PC-3 (cell line): Measurements from ENCODE around the gene SIX2. TPM values are rescaled to one million over a fixed set of nuclear protein-coding genes. Genes with fewer than 3 reads are reported as not detected.

Source experiments
- ATAC-seq: fragments of 200-7000 bp; cut with Tn5 transposase; 2 replicates; pipeline ENCODE4 v1.9.1; 2020; ENCODE audit warnings: mild to moderate bottlenecking, moderate library complexity
- BruUV-seq: library from RNA; stranded (reverse); fragments of 400-500 nt; replicated peaks from 2 replicates; lab custom pipeline; 2021; lab: Mats Ljungman, UMichigan
- CTCF ChIA-PET: fragments of 300-600 bp; sonication (Branson Sonifier 250); formaldehyde crosslinking; loops from one replicate; lab custom pipeline; 2022; ENCODE audit warnings: antibody characterized with exemption; lab: Charles Lee
- POLR2A ChIA-PET: fragments of 300-600 bp; sonication (Branson Sonifier 250); formaldehyde crosslinking; loops from one replicate; lab custom pipeline; 2022; ENCODE audit warnings: antibody characterized with exemption; ENCODE audit not compliant: unreplicated experiment; lab: Charles Lee
- DNase-seq: peaks from one replicate; pipeline ENCODE4 v3.0.0-alpha.2; 2015
- H2AFZ ChIP-seq: fragments of 300-600 bp; sonication (generic); 2 replicates; pipeline ENCODE4 v1.6.0; 2016; ENCODE audit warnings: antibody characterized with exemption, low read length
- H3F3A ChIP-seq: fragments of 300-600 bp; sonication (generic); one replicate; pipeline ENCODE4 v1.6.0; 2017; ENCODE audit warnings: antibody characterized with exemption, low read length, control low read depth, mild to moderate bottlenecking; ENCODE audit not compliant: unreplicated experiment
- H3K27ac ChIP-seq: fragments of 300-600 bp; sonication (generic); 2 replicates; pipeline ENCODE4 v1.5.1; 2016; ENCODE audit warnings: mild to moderate bottlenecking, low read length
- H3K27me3 ChIP-seq: fragments of 300-600 bp; sonication (generic); 2 replicates; pipeline ENCODE4 v1.6.1; 2016; ENCODE audit warnings: low read length, mixed read lengths
- H3K36me3 ChIP-seq: fragments of 300-600 bp; sonication (generic); 2 replicates; pipeline ENCODE4 v1.6.1; 2016; ENCODE audit warnings: low read depth, mixed run types, low read length, mixed read lengths
- H3K4me1 ChIP-seq: fragments of 300-600 bp; sonication (generic); 2 replicates; pipeline ENCODE4 v1.5.1; 2016; ENCODE audit warnings: low read length; ENCODE audit not compliant: insufficient read depth
- H3K4me2 ChIP-seq: fragments of 300-600 bp; sonication (generic); 2 replicates; pipeline ENCODE4 v1.6.0; 2016; ENCODE audit warnings: low read length
- H3K4me3 ChIP-seq: fragments of 300-600 bp; sonication (generic); 2 replicates; pipeline ENCODE4 v1.5.1; 2016; ENCODE audit warnings: mild to moderate bottlenecking, low read length, mixed read lengths
- H3K79me2 ChIP-seq: fragments of 300-600 bp; sonication (generic); 2 replicates; pipeline ENCODE4 v1.6.1; 2017; ENCODE audit warnings: low read length, mixed read lengths
- H3K9ac ChIP-seq: fragments of 300-600 bp; sonication (generic); 2 replicates; pipeline ENCODE4 v1.6.0; 2016; ENCODE audit warnings: mild to moderate bottlenecking, low read length
- H3K9me2 ChIP-seq: fragments of 300-600 bp; sonication (generic); replicated peaks from 2 replicates; pipeline ENCODE4 v1.6.1; 2016; ENCODE audit warnings: mixed run types, low read length, mixed read lengths
- H3K9me3 ChIP-seq: fragments of 300-600 bp; sonication (generic); 2 replicates; pipeline ENCODE4 v1.6.1; 2016; ENCODE audit warnings: low read length, mixed read lengths
- H4K20me1 ChIP-seq: fragments of 300-600 bp; sonication (generic); 2 replicates; pipeline ENCODE4 v1.6.1; 2016; ENCODE audit warnings: low read length, mixed read lengths
- CTCF ChIP-seq: fragments of 300-600 bp; sonication (generic); conservative IDR thresholded peaks from 2 replicates; pipeline ENCODE4 v1.5.1; 2017; ENCODE audit warnings: antibody characterized with exemption, low read depth, mild to moderate bottlenecking, low read length
- EZH2 ChIP-seq: fragments of 300-600 bp; sonication (generic); IDR thresholded peaks from one replicate; pipeline ENCODE4 v1.6.1; 2017; ENCODE audit warnings: antibody characterized with exemption, mild to moderate bottlenecking, low read length; ENCODE audit not compliant: unreplicated experiment
- EZH2phosphoT487 ChIP-seq: fragments of 300-600 bp; sonication (generic); IDR thresholded peaks from 2 replicates; pipeline ENCODE4 v1.6.1; 2018; ENCODE audit warnings: mild to moderate bottlenecking, antibody characterized with exemption, low read length, borderline replicate concordance
- intact Hi-C: fragments of 100-400 bp; cut with micrococcal nuclease; formaldehyde crosslinking; loops from 2 replicates; pipeline ENCODE4 v1.9.0; 2023
- total RNA-seq: library from RNA; depleted of rRNA; stranded (reverse); fragments of >200 nt; gene quantifications from 2 replicates; pipeline ENCODE4 v1.2.3, GENCODE V29; 2014

Gene SIX2
- total RNA-seq, 1 experiment from 2014 or later, result 27.9 TPM

- H4K20me1 ChIP-seq, result no peaks in the 10 kb centered on the region
- no peaks in the 10 kb centered on the region for H3K4me1 ChIP-seq
- H3K9ac ChIP-seq, result no peak overlapping the region
- DNase-seq (no peak), ATAC-seq (no peak)
- no peak for TF ChIP-seq EZH2
- TF ChIP-seq EZH2phosphoT487, result no peak
- no peak for TF ChIP-seq CTCF
- no peaks in the 10 kb centered on the region for H3K36me3 ChIP-seq
- BruUV-seq, result no TSS peak
- no peak overlapping the region for H3K4me3 ChIP-seq
- ChIA-PET CTCF (no interaction called here), POLR2A (no interaction called here)
- H3K27ac ChIP-seq, result no peak overlapping the region
- no peak overlapping the region for H3K4me2 ChIP-seq
- intact Hi-C loops, result no loop called here
- H2AFZ ChIP-seq, result no peak overlapping the region
- H3K79me2 ChIP-seq, result no peaks in the 10 kb centered on the region
- no peaks in the 10 kb centered on the region for H3K27me3 ChIP-seq
- H3K9me3 ChIP-seq, result no peaks in the 10 kb centered on the region
- H3K9me2 ChIP-seq, result no peaks in the 10 kb centered on the region
- H3F3A ChIP-seq, result no peaks in the 10 kb centered on the region
Measured at GRCh38 chr2:44967056-44967455, 42.2 kb downstream of the SIX2 start.

DNA sequence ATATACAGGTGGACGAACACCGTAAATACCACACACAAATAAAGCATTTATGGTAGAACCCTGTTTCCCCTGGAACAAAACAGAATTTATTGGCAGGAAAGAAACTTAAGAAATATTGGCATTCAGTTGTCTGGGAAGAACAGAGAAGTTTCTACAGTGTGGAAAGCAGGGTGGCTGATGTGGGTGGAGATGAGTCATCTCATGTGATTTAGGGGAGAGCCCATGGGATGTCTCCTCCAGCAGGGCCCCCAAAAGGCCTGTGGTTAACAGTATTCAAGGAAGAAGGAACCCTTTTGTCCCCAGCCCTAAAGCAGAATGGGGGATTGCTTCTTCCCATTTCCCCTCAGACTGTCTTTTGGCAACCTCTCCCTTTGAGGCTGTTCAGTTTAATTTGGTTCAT is 43.6 kb downstream of the SIX2 start:
- no peaks in the 10 kb centered on the region for H3K4me1 ChIP-seq
- no peak overlapping the region for H3K9ac ChIP-seq
- ChIA-PET CTCF (no interaction called here), POLR2A (no interaction called here)
- ATAC-seq (no peak), DNase-seq (no peak)
- H3K9me2 ChIP-seq, result no peaks in the 10 kb centered on the region
- no peak overlapping the region for H2AFZ ChIP-seq
- no peak overlapping the region for H3K27ac ChIP-seq
- intact Hi-C loops, result no loop called here
- H3K36me3 ChIP-seq, result no peaks in the 10 kb centered on the region
- no TSS peak for BruUV-seq
- TF ChIP-seq EZH2 (no peak), EZH2phosphoT487 (no peak), CTCF (no peak)
- no peak overlapping the region for H3K4me3 ChIP-seq
- H3K79me2 ChIP-seq, result no peaks in the 10 kb centered on the region
- H3K9me3 ChIP-seq, result no peaks in the 10 kb centered on the region
- no peak overlapping the region for H3K4me2 ChIP-seq
- no peaks in the 10 kb centered on the region for H4K20me1 ChIP-seq
- H3K27me3 ChIP-seq, result no peaks in the 10 kb centered on the region
- no peaks in the 10 kb centered on the region for H3F3A ChIP-seq

- ChIA-PET CTCF (interaction anchor here (0.6 kb wide), 1 partner anchor 387 kb away, joined by 7 read pairs; no protein-coding TSS in a partner anchor), POLR2A (no interaction called here)
- Histone ChIP-seq H3K36me3 (no peaks in the 10 kb centered on the region), H4K20me1 (no peaks in the 10 kb centered on the region), H3K9me3 (no peaks in the 10 kb centered on the region), H2AFZ (no peak overlapping the region), H3K9me2 (no peaks in the 10 kb centered on the region), H3F3A (no peaks in the 10 kb centered on the region), H3K4me1 (peaks cover 4% of the 10 kb centered on the region), H3K4me3 (no peak overlapping the region), H3K27ac (no peak overlapping the region), H3K4me2 (no peak overlapping the region), H3K79me2 (no peaks in the 10 kb centered on the region), H3K9ac (no peak overlapping the region), H3K27me3 (no peaks in the 10 kb centered on the region)
- intact Hi-C loops, result no loop called here
- BruUV-seq, result no TSS peak
- TF ChIP-seq EZH2phosphoT487, result no peak
- peak; percentile 32; the same call in 1 of the 2 replicates for TF ChIP-seq CTCF
- ATAC-seq (no peak; the same call in 1 of the 2 replicates), DNase-seq (no peak)
Measured at GRCh38 chr2:44964752-44965236, 44.5 kb downstream of the SIX2 start.
